Gastroesophageal sphincter (tissue), 4 donors: ENCODE data around the gene DYNLT3. TPM values are rescaled to one million over a fixed set of nuclear protein-coding genes. Genes with fewer than 3 reads are reported as not detected.
A peak's percentile ranks its signal among the peaks of the same experiment; 100 is the strongest.

Source experiments
- ATAC-seq: fragments of 150-250 bp; one replicate; pipeline ENCODE4 v1.9.1; 2016; ENCODE audit warnings: mild to moderate bottlenecking, moderate library complexity
- H3K27ac ChIP-seq, 4 donors: fragments of 200-600 bp; sonication (generic) in 3 of 4; 1 replicate in 3 of 4; 2 replicates in 1 of 4; pipeline ENCODE4 v1.5.1; 2016 to 2019
- H3K27me3 ChIP-seq: fragments of 200-600 bp; sonication (generic); one replicate; pipeline ENCODE4 v1.5.1; 2019
- H3K36me3 ChIP-seq, 2 donors: fragments of 200-600 bp; sonication (generic); one replicate each; pipeline ENCODE4 v1.5.1; 2019; ENCODE audit warnings: control low read depth in 1 of 2
- H3K4me1 ChIP-seq, 3 donors: fragments of 200-600 bp; sonication (generic); 1 replicate in 2 of 3; 2 replicates in 1 of 3; pipeline ENCODE4 v1.5.1; 2016 to 2019; ENCODE audit warnings: control low read depth in 2 of 3
- H3K4me3 ChIP-seq, 2 donors: fragments of 200-600 bp; sonication (generic); one replicate each; pipeline ENCODE4 v1.5.1; 2019; ENCODE audit warnings: mild to moderate bottlenecking in 1 of 2, moderate library complexity in 1 of 2
- H3K9me3 ChIP-seq, 3 donors: fragments of 200-600 bp; sonication (generic); one replicate each; pipeline ENCODE4 v1.5.1; 2017 to 2019; ENCODE audit warnings: control low read depth in 2 of 3
- EP300 ChIP-seq: sonication (generic); formaldehyde crosslinking; IDR thresholded peaks from one replicate; pipeline ENCODE4 v1.6.1; 2017; ENCODE audit warnings: antibody characterized with exemption, mild to moderate bottlenecking
- POLR2A ChIP-seq, 2 donors: fragments of 450-650 bp; IDR thresholded peaks; one replicate each; pipeline ENCODE4 v1.6.1; 2017; ENCODE audit warnings: antibody characterized with exemption in 2 of 2, mild to moderate bottlenecking in 2 of 2, moderate library complexity in 1 of 2
- POLR2AphosphoS5 ChIP-seq: sonication (generic); formaldehyde crosslinking; IDR thresholded peaks from one replicate; pipeline ENCODE4 v1.6.1; 2017; ENCODE audit warnings: antibody characterized with exemption
- WGBS, 2 donors: methylation state at CpG; one replicate each; pipeline ENCODE4 v1.1.5; 2018; ENCODE audit warnings: low coverage in 1 of 2; 5-methylcytosine and 5-hydroxymethylcytosine counted together
- total RNA-seq, 4 donors: library from RNA; depleted of rRNA; stranded (reverse); fragments of >200 nt; gene quantifications; one replicate each; pipeline ENCODE4 v1.1.0, GENCODE V29; 2016
- TF ChIP-seq, protein P1 (sequence below), 4 experiments: fragments of 200-600 bp in 2 of 4; fragments of 450-650 bp in 2 of 4; sonication (generic) in 1 of 4; IDR thresholded peaks; one replicate each; pipeline ENCODE4 v1.5.1; 2017 to 2019; ENCODE audit warnings: antibody characterized with exemption in 4 of 4, mild to moderate bottlenecking in 2 of 4, moderate library complexity in 2 of 4

Gene DYNLT3
- total RNA-seq, 4 donors from 2014 or later, result 39.8 to 71.2 (median 61.1) TPM

DNA sequence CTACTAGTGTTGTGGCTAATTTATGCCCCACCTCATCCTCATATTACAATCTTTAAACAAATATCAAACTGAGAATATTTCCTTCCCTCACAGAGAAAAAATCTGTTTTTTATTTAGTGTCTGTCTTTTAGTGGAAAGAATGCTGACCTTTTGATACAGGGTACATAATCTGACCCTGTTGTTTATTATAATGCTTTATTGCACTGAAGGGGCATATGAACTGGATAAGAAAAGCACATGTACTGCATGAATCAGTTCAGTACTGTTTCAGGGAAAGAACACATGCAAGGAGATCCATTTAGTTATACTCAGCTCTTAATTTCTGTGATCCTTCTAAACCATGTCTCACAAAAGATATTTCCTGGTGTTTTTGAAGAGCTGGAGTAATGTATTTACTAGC, 15.5 kb upstream of the DYNLT3 start:
- Histone ChIP-seq H3K27ac (no peak overlapping the region), H3K4me3 (no peak overlapping the region), H3K4me1 (no peaks in the 10 kb centered on the region), H3K36me3 (no peaks in the 10 kb centered on the region), H3K9me3 (no peaks in the 10 kb centered on the region), H3K27me3 (no peaks in the 10 kb centered on the region)
- TF ChIP-seq POLR2A (IDR thresholded peaks at IDR 0.05), result no peak
- no peak for TF ChIP-seq EP300
- TF ChIP-seq POLR2AphosphoS5, result no peak
- TF ChIP-seq, protein P1, sequence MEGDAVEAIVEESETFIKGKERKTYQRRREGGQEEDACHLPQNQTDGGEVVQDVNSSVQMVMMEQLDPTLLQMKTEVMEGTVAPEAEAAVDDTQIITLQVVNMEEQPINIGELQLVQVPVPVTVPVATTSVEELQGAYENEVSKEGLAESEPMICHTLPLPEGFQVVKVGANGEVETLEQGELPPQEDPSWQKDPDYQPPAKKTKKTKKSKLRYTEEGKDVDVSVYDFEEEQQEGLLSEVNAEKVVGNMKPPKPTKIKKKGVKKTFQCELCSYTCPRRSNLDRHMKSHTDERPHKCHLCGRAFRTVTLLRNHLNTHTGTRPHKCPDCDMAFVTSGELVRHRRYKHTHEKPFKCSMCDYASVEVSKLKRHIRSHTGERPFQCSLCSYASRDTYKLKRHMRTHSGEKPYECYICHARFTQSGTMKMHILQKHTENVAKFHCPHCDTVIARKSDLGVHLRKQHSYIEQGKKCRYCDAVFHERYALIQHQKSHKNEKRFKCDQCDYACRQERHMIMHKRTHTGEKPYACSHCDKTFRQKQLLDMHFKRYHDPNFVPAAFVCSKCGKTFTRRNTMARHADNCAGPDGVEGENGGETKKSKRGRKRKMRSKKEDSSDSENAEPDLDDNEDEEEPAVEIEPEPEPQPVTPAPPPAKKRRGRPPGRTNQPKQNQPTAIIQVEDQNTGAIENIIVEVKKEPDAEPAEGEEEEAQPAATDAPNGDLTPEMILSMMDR (IDR thresholded peaks at IDR 0.05), result no peak
- no peak for ATAC-seq

GRCh38 chrX:37860721-37861120, 13.3 kb upstream of the DYNLT3 start:
- no peaks in the 10 kb centered on the region for H3K9me3 ChIP-seq
- WGBS, 2 donors, result 23 to 54% methylated on average over 5 to 6 of the region's 6 CpGs
- no peak for ATAC-seq

DNA sequence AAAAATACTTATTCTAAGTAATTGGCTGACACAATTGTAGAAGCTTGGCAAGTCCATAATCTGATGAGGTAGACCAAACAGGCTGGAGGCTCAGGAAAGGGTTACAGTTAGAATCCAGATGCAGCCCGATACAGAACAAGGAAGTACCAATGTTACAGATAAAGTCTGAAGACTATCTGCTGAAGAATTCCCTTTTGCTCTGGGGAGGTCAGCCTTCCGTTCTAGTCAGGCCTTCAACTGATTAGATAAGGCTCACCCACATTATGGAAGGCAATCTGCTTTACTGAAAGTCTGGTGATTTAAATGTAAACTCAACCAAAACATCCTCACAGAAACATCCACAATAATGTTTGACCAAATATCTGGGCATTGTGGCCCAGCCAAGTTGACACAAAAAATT, 7.4 kb upstream of the DYNLT3 start:
- no peaks in the 10 kb centered on the region for H3K4me1 ChIP-seq
- WGBS, 2 donors, result 36 to 37% methylated on average over 2 of the region's 2 CpGs
- ATAC-seq, result no peak
- no peaks in the 10 kb centered on the region for H3K36me3 ChIP-seq
- no peak overlapping the region for H3K4me3 ChIP-seq
- H3K27me3 ChIP-seq, result no peaks in the 10 kb centered on the region
- H3K9me3 ChIP-seq, result no peaks in the 10 kb centered on the region
- H3K27ac ChIP-seq, result no peak overlapping the region
- TF ChIP-seq, protein P1 (IDR thresholded peaks at IDR 0.05), result no peak
- TF ChIP-seq EP300, result no peak
- no peak for TF ChIP-seq POLR2A (IDR thresholded peaks at IDR 0.05)
- TF ChIP-seq POLR2AphosphoS5, result no peak

More at GRCh38 chrX:37860721-37861120, 13.3 kb upstream of the DYNLT3 start:
- no peaks in the 10 kb centered on the region for H3K27me3 ChIP-seq
- H3K4me1 ChIP-seq, result no peaks in the 10 kb centered on the region
- TF ChIP-seq, protein P1 (IDR thresholded peaks at IDR 0.05), result no peak
- TF ChIP-seq POLR2AphosphoS5, result no peak
- TF ChIP-seq POLR2A (IDR thresholded peaks at IDR 0.05), result no peak
- TF ChIP-seq EP300, result no peak
- H3K36me3 ChIP-seq, result no peaks in the 10 kb centered on the region
- no peak overlapping the region for H3K4me3 ChIP-seq
- H3K27ac ChIP-seq, result no peak overlapping the region

- TF ChIP-seq POLR2A (IDR thresholded peaks at IDR 0.05) (no peak), POLR2AphosphoS5 (no peak), EP300 (no peak)
- TF ChIP-seq, protein P1 (IDR thresholded peaks at IDR 0.05), result no peak
- no peak for ATAC-seq
- H3K27me3 ChIP-seq, result no peaks in the 10 kb centered on the region
- H3K4me1 ChIP-seq, result no peaks in the 10 kb centered on the region
- no peak overlapping the region for H3K4me3 ChIP-seq
- WGBS, 2 donors, result 69 to 70% methylated on average over 3 of the region's 3 CpGs
- no peaks in the 10 kb centered on the region for H3K36me3 ChIP-seq
- H3K27ac ChIP-seq, result no peak overlapping the region
- H3K9me3 ChIP-seq, result no peaks in the 10 kb centered on the region
These were observed 6.8 kb upstream of the DYNLT3 start for GRCh38 chrX:37854148-37854547.

- TF ChIP-seq POLR2AphosphoS5 (no peak), POLR2A (IDR thresholded peaks at IDR 0.05) (no peak), EP300 (no peak)
- TF ChIP-seq, protein P1 (IDR thresholded peaks at IDR 0.05), result no peak
- WGBS, 2 donors, result 0 to 50% methylated on average over 2 to 4 of the region's 5 CpGs
- ATAC-seq, result no peak
These were observed 394 bp upstream of the DYNLT3 start for GRCh38 chrX:37847733-37848197.

More at GRCh38 chrX:37847733-37848197, 394 bp upstream of the DYNLT3 start:
- no peaks in the 10 kb centered on the region for H3K27me3 ChIP-seq
- peak overlapping the region; percentile 81 to 98 for H3K4me3 ChIP-seq
- peak overlapping the region; percentile 86 to 98 (median 90) for H3K27ac ChIP-seq
- no peaks in the 10 kb centered on the region for H3K9me3 ChIP-seq
- peaks cover 0 to 16% (median 0%) of the 10 kb centered on the region in 3 donors for H3K4me1 ChIP-seq
- no peaks in the 10 kb centered on the region for H3K36me3 ChIP-seq
